Measurements from ENCODE around the gene CTDSPL.

DNA sequence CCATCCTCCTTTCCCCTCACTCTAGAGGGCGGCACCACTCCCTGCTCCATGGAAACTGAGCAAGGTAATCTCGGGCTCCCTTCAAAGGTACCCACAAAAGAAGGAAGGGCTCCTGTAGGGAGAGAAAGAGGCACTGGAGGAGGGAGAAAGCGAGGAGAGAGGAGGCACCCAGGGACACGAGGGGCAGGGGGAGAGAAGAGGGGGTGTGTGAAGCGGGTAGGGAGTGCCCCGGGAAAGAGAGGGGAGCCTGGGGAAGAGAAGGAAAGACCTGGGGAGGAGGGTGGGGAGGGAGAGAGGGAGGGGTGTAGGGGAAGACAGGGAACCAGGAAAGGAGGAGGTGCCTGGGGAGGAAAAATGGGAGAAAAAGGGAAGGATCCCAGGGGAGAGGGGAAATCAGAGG lies 129.4 kb downstream of the CTDSPL start:
- TF ChIP-seq EZH2 (IDR thresholded peaks at IDR 0.05) (no peak), POLR2AphosphoS5 (IDR thresholded peaks at IDR 0.05; ENCODE audit: borderline replicate concordance, low read depth, low read length) (no peak), FOXP2 (optimal IDR thresholded peaks at IDR 0.05; ENCODE audit: control extremely low read depth, extremely low read length, insufficient read depth) (no peak)
